Stomach smooth muscle (tissue), 2 donors: ENCODE results near the gene BUD23.

ENCODE experiments used
- H3K27ac ChIP-seq: one replicate; pipeline ENCODE4 v1.7.0; 2013; ENCODE audit warnings: mild to moderate bottlenecking, low read length, inconsistent platforms
- H3K27me3 ChIP-seq, 2 donors: one replicate each; pipeline ENCODE4 v1.7.0; 2013; ENCODE audit warnings: low read length in 2 of 2; ENCODE audit not compliant: insufficient read depth in 2 of 2, control insufficient read depth in 1 of 2
- H3K36me3 ChIP-seq, 2 donors: one replicate each; pipeline ENCODE4 v1.7.0; 2013; ENCODE audit warnings: low read length in 2 of 2; ENCODE audit not compliant: control insufficient read depth in 2 of 2, insufficient read depth in 2 of 2
- H3K4me1 ChIP-seq: one replicate; pipeline ENCODE4 v1.7.0; 2013; ENCODE audit warnings: low read length; ENCODE audit not compliant: control insufficient read depth, insufficient read depth
- H3K4me3 ChIP-seq, 2 donors: one replicate each; pipeline ENCODE4 v1.7.0; 2013; ENCODE audit warnings: low read length in 2 of 2
- H3K9ac ChIP-seq, 2 donors: one replicate each; pipeline ENCODE4 v1.7.0; 2013; ENCODE audit warnings: low read length in 2 of 2, mild to moderate bottlenecking in 1 of 2
- H3K9me3 ChIP-seq, 2 donors: one replicate each; pipeline ENCODE4 v1.7.0; 2013; ENCODE audit warnings: low read length in 2 of 2; ENCODE audit not compliant: control insufficient read depth in 2 of 2
- donor health status: healthy.
- donor health status: Pancreatic carcinoma.

BUD23 gene

GRCh38 chr7:73742753-73743641, 59.6 kb downstream of the BUD23 start:
- no peak overlapping the region for H3K9ac ChIP-seq
- H3K4me3 ChIP-seq: no peak overlapping the region
- peaks cover 20% of the 10 kb centered on the region for H3K4me1 ChIP-seq
- no peaks in the 10 kb centered on the region for H3K36me3 ChIP-seq
- H3K9me3 ChIP-seq: no peaks in the 10 kb centered on the region
- no peaks in the 10 kb centered on the region for H3K27me3 ChIP-seq
- no peak overlapping the region for H3K27ac ChIP-seq

GRCh38 chr7:73746378-73746777, 63.0 kb downstream of the BUD23 start:
- Histone ChIP-seq H3K27ac (peak overlapping the region; percentile 49), H3K27me3 (no peaks in the 10 kb centered on the region), H3K4me1 (peaks cover 9% of the 10 kb centered on the region), H3K4me3 (no peak overlapping the region), H3K36me3 (no peaks in the 10 kb centered on the region), H3K9me3 (no peaks in the 10 kb centered on the region), H3K9ac (no peak overlapping the region)
